SH-SY5Y (cell line): ENCODE measurements around the gene SNX30.

Experiments
- GATA2 ChIP-seq: IDR thresholded peaks from 2 replicates; pipeline ENCODE4 v1.6.1; 2011; ENCODE audit warnings: mild to moderate bottlenecking, low read depth, low read length
- GATA3 ChIP-seq: IDR thresholded peaks from 2 replicates; pipeline ENCODE4 v1.6.1; 2011; ENCODE audit warnings: low read depth, mild to moderate bottlenecking, low read length, moderate library complexity

SNX30 gene

GRCh38 chr9:112842555-112842954 is 92.0 kb downstream of the SNX30 start:
- TF ChIP-seq GATA3: no peak
- no peak for TF ChIP-seq GATA2

GRCh38 chr9:112844771-112845542 is 94.4 kb downstream of the SNX30 start:
- TF ChIP-seq GATA2 (no peak), GATA3 (no peak)

- no peak for TF ChIP-seq GATA3
- no peak for TF ChIP-seq GATA2
Measured at GRCh38 chr9:112846528-112847488, 96.2 kb downstream of the SNX30 start.

- TF ChIP-seq GATA3: no peak
- no peak for TF ChIP-seq GATA2
Measured at GRCh38 chr9:112848316-112849151, 98.0 kb downstream of the SNX30 start.

GRCh38 chr9:112849363-112849922 is 98.9 kb downstream of the SNX30 start:
- TF ChIP-seq GATA3: no peak

GRCh38 chr9:112850840-112851239 is 100.3 kb downstream of the SNX30 start:
- TF ChIP-seq GATA2 (no peak), GATA3 (no peak)

- TF ChIP-seq GATA3 (no peak), GATA2 (no peak)
Measured at GRCh38 chr9:112852741-112853504, 102.4 kb downstream of the SNX30 start.

GRCh38 chr9:112853882-112854585 is 103.5 kb downstream of the SNX30 start:
- TF ChIP-seq GATA3 (no peak), GATA2 (no peak)

- TF ChIP-seq GATA3: no peak
- no peak for TF ChIP-seq GATA2
Measured at GRCh38 chr9:112854657-112855056, 104.1 kb downstream of the SNX30 start.

- TF ChIP-seq GATA3 (no peak), GATA2 (no peak)
Measured at GRCh38 chr9:112856200-112856599, 105.6 kb downstream of the SNX30 start.

GRCh38 chr9:112856843-112857242 is 106.3 kb downstream of the SNX30 start:
- TF ChIP-seq GATA2 (no peak), GATA3 (no peak)

GRCh38 chr9:112858005-112858404 is 107.4 kb downstream of the SNX30 start:
- TF ChIP-seq GATA3 (no peak), GATA2 (no peak)

- TF ChIP-seq GATA2: no peak
- TF ChIP-seq GATA3: no peak
Measured at GRCh38 chr9:112858625-112859147, 108.1 kb downstream of the SNX30 start.

- TF ChIP-seq GATA3 (no peak), GATA2 (no peak)
Measured at GRCh38 chr9:112860451-112860850, 109.9 kb downstream of the SNX30 start.
